HTERT RPE-1 (cell line): ENCODE results near the gene DDIT4.

ENCODE experiments used
- in situ Hi-C: fragments of 300-500 bp; cut with MboI; formaldehyde crosslinking; loops from 4 replicates; pipeline ENCODE4 v1.14.3; 2020; ENCODE audit warnings: low sequenced_read_pairs

Gene DDIT4

DNA sequence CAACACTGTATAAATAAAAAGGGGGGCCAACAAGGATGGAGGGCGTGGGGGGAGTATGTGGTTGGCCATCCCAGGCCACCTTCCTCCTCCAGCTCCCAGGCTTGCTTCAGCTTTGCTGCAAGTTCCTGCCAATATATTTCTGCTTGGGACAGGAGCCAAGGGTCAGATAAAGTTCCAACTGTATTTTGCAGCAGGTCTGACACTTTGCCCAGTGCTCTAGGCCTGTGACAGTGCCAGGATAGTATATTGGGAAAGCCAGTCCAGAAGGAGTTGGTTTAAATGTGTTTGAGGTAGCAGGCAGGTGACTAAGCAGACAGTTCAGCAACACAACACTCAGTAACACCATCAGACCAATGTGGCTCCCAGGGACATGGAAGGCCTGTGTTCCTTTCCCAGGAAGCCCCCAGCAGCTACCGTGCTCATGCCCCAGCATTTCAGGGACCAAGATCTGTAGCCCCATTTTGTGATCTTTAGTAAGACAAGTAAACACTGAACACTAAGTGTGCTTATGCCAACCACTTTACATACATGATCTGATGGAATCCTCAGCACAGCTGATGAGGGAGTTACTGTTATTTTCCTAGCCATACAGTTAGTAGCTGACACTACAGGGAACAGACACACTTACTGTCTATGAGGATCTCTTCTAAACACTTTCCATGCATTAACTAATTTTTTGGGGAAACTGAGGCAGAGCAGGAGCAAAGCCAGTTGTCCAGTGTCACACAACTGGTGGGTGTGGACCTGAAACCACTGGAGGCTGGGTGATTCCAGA lies 42.1 kb downstream of the DDIT4 start:
- in situ Hi-C loops, result no loop called here

DNA sequence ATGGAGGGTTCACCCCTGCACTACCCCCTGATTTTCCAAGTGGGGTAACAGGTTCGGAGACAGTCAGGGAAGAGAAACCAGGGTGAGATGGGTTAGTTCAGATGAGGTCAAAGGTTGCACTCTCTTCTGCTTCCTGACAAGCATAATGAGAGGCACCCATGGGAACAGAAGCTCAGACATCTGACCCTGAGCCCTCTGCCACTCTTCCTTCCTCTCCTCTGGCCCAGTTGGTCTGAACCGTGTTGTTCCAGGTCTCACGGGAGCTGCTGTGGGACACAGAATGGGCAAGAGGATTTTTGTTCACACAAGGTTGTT lies 42.6 kb downstream of the DDIT4 start:
- in situ Hi-C loops, result no loop called here

DNA sequence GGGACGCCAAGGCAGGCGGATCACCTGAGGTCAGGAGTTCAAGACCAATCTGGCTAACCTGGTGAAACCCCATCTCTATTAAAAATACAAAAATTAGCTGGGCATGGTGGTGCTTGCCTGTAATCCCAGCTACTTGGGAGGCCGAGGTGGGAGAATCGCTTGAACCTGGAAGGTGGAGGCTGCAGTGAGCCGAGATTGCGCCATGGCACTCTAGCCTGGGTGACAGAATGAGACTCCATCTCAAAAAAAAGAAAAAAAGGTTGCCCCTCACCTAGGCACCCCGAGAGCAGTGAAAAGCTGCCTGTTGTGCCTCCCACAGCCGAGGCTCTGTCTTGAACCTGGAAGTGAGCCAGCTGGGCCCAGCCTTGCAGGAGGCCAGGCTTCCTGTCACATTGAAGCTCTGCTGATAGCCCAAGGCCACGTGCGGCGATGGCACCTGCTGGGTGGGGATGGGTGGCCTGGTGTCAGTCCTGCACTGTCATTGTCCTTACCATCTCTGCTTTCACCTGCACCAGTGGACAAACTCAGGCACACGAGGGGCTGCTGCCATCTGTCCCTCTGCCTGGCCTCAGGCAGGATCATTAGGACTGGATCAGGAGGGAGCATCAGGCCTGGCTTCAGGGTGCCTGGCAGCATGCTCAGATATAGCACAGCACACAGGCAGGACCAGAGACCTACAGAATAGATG lies 43.2 kb downstream of the DDIT4 start:
- in situ Hi-C loops, result no loop called here

DNA sequence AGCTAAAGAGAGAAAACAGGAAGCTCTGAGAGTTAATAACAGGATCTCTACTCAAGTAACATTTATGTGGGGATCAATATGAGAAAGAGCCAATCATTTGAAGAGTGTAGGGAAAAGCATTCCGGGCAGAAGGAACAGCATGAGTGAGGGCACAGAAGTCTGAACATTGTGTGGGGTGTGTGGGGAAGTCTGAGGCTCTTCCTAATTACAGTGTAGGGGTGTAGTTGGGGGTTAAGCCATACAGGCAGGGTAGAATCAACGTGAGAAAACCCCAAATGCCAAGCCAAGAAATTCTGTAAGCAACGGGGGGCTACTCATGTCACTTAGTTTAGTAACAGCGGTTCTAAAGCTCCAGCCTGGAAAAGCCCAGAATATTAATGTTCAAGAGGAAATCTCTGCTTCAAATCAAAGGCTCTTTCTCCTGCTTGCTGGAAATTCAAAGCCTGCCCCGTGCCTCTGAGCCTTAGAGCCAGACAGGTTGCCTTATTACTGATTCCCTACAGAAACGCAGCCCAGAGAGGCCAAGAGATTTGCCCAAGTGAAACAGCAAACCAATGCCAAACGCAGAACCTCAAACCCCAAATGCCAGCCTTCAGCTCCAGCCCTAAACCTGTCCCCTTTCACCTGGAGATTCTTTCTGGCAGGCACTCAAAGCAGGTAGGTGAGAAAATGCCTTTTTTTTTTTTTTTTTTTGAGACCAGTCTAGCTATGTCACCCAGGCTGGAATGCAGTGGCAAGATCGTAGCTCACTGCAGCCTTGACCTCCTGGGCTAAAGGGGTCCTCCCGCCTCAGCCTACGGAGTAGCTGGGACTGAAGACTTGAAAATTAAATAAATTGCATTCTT lies 44.9 kb downstream of the DDIT4 start:
- in situ Hi-C loops, result no loop called here

DNA sequence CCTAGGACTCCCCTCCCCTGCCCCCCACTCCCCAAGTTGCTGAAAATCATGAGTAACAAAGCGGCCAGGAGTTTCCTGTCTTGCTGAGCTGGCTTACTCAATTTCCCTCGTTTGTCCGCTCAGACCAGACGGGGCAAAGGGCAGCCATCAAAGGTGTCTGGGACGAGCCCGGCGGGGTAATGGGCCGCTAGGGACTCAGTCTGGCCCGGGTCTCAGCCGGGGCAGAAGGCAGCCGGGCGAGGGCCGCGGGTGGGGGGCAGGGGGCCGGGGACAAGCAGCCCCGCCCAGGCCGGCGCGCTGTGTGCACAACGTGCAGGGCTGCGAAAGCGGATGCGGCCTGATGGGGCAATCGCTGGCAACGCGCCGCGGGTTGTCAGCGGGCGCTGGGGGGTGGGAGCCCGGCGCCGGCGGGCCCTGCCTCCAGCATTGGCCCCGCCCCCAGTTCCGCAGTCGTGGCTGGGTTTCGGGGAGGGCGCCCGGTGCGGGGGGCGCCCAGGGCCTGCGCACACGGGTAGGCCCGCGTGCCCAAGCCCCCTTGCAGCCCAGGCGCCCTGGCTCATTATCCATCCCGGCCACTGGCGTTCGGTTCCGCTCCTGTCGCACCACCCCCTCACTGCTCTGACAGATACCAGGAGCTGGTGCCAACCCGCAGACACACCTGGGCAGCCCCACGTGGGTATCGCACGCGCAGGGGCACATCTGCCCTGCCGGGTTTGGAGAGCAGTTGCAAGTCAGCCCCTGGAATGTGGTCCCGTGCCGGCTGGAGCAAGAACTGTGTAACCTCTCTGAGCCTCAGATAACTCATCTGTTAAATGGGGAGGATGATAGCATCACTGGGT lies 45.9 kb downstream of the DDIT4 start:
- in situ Hi-C loops, result no loop called here

DNA sequence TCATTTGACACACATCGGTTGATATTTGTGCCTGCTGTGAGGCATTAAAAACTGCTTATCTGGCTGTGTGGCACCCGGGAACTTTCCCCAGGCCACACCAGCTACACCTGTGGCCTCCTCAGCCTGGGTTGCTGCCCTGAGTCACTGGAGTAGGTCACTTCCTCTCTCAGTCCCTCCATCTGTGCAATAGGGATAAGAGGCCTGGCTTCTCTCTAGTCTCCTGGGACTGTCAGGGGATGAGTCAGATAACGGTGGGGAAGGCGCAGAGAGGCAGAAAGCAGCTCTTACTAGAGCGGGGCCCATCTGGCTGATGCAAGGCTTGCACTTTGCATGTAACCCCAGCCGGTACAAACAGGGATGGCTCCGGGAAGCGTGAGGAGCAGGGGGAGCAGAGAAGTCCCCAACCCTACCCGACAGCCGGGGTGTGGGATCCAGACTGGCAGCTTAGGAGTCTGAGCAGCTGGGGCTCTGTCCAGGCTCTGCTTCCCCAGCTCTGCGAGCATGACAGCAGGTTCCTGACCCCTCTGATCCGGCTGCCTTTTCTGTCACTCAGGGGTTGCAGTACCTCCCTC lies 47.0 kb downstream of the DDIT4 start:
- in situ Hi-C loops, result no loop called here

DNA sequence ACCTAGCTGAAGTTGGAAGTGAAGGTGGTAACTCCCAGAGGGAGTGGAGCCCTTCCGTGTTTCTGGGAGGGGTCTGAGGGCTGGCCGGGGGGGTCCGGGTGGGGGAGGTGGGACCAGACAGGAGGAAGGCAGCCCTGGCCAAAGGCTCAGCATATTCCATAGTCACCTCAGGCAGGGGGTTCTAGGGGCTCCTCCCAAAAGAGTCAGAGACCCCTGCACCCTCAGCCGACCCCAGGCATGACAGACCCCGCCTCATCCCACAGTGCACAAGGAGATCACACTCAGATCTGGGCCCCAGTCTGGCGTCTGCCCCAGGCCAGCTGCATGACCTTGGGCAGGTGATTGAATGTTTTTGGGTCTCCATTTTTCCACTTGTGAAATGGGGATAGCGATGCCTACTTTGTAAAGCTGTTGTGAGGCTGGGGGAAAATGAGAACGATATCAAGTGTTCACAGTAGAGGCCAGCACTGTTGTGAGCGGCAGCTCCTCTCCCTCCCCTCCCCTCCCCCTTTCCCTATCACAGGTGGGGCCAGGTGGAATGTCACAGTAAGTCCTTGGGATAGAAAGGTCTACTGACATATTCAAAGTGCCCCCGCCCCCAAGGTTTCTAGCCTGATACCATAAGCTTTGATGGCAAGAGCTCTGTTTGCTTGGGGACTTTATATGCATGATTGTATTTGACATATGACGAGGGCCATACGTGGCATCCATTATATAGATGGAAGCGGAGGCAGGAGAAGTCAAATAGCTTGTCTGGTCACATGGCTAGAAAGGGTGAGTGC lies 47.7 kb downstream of the DDIT4 start:
- in situ Hi-C loops, result no loop called here

DNA sequence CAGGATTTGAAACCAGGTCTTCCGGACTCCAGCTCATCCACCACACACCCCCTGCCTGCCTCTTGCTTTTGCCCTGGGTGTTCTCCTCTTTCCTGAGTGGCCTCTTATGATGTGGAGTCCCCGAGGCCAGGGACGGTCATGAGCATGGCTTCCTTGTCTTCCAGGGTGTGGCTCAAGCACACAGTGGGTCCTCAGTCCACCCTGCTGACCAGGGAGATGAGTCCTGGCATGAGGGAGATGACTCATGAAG lies 48.2 kb downstream of the DDIT4 start:
- in situ Hi-C loops, result no loop called here

DNA sequence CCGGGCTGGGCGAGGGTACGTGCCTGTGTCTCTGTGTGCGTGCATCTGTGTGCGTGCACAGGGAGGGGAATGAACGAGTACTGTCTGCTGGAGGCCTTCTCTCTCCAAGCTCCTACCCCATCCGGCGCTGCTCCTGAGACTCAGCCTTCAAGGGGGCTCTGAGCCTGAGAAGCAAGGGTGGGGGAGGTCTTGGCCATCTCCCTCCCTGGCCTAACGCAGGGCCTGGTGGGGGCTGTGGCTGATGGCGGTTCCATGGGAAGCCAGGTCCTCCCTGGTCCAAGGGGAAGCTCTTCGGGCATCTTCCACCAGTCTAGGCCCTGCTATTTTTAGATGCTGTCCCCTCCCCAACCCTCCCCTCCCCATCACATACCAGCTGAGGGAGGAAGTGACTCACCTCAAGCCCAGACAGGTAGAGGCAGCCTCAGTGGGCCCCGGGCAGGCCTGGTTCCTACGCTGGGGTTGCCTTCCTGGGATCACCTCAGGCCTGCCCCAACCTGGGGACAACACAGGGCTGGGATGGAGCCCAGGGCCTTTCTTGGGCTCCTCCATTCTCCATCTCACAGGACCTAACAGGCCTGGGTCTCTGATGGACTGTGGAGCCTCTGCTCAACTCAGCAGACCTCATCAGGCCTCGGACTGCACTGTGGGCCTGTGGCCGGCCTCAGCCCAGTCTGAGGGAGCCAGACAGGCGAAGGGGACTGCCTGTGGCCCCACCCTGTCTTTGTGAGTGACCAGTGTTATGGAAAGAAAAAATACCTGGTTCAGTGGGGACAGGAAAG lies 48.7 kb downstream of the DDIT4 start:
- in situ Hi-C loops, result no loop called here

DNA sequence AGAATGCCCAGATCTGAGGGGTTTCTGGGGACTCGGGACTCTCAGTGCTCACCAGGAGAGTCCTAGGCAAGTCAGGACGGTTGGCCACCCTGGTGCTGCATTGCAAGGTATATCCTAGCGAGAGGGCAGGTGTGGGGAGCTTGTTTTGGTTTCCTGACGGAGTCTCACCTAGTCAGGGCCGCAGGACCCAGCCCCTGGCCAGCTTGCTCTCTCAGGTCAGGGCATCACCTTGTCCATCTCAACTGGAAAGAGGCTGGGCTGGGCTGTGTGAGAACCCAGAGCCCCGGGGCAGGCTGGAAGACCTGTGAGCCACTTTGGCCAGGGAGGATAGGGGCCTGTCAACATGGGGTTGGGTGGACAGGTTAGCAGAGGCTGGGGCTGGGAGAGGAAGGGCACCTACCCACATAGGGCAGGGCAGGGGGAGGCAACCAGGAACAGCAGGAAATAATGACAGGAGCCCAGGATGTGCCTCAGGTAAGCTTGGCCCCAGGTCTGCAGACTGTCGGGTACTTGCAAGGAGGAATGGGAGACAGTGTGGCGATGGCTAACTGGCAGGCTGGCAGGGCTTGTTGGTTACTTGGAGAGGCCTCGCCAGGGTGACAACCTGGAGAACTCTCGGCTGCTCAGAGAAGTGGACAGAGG lies 49.5 kb downstream of the DDIT4 start:
- in situ Hi-C loops, result no loop called here

DNA sequence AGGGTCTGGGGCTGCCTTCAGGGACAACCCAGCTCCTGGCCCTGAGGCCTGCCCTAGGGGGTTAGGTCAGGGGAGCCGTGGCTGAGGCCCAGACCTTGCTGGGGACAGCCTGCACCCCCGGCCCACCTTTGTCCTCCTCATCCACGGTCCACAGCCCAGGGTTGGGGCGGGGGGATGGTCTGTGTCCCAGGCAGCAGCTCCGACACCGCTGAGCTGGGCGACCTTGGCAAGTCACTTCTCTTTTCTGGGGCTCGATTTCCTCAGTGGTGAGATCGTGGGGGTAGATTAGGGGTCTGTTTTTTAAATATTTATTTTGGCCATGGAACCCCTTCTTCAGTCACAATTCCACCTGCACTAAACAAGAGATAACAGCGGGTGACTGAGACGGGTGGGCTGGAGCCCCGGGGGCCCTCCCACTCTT lies 50.1 kb downstream of the DDIT4 start:
- in situ Hi-C loops, result no loop called here
